A549 (cell line): ENCODE measurements around the gene VIM. TPM values are rescaled to one million over a fixed set of nuclear protein-coding genes. Genes with fewer than 3 reads are reported as not detected.
A peak's percentile ranks its signal among the peaks of the same experiment; 100 is the strongest.

Experiments used
- ATAC-seq, 2 experiments: fragments of 200-7000 bp in 1 of 2; fragments of >200 bp in 1 of 2; cut with Nextera tagmentation in 1 of 2; cut with Tn5 transposase in 1 of 2; 3 replicates each; pipeline versions ENCODE4 v1.8.0 to v1.9.1; 2018 to 2020; ENCODE audit warnings: mild to moderate bottlenecking in 1 of 2, moderate library complexity in 1 of 2
- CTCF ChIA-PET: fragments of 300-600 bp; sonication (Branson Sonifier 250); formaldehyde crosslinking; extraction: SDS; loops from one replicate; lab custom pipeline; 2021; ENCODE audit warnings: antibody characterized with exemption, inconsistent platforms; lab: Yijun Ruan, JAX
- POLR2A ChIA-PET: fragments of 350-600 bp; formaldehyde crosslinking; extraction: SDS; loops from one replicate; lab custom pipeline; 2021; ENCODE audit warnings: antibody characterized with exemption, inconsistent platforms; lab: Yijun Ruan, JAX
- DNase-seq, 2 experiments: peaks; one replicate each; pipeline versions ENCODE4 v3.0.0 to v3.0.0-alpha.2; 2011 to 2016; ENCODE audit warnings: low read depth in 1 of 2, low spot score in 1 of 2
- FAIRE-seq: peaks from 2 replicates; lab custom pipeline; 2011; peaks lifted over from hg19 to GRCh38; lab: Jason Lieb, UNC
- H3K27ac ChIP-seq, 2 experiments: fragments of >200 bp; sonication (Bioruptor Twin); formaldehyde crosslinking; 3 replicates each; pipeline ENCODE4 v1.5.1; 2016 to 2017
- H3K4me1 ChIP-seq: fragments of >200 bp; sonication (Bioruptor Twin); formaldehyde crosslinking; 3 replicates; pipeline ENCODE4 v1.6.1; 2016
- H3K4me2 ChIP-seq: fragments of >200 bp; sonication (Bioruptor Twin); formaldehyde crosslinking; 3 replicates; pipeline ENCODE4 v1.6.1; 2016
- H3K4me3 ChIP-seq: fragments of >200 bp; sonication (Bioruptor Twin); formaldehyde crosslinking; 3 replicates; pipeline ENCODE4 v1.5.1; 2016
- H3K9me3 ChIP-seq: fragments of >200 bp; sonication (Bioruptor Twin); formaldehyde crosslinking; 3 replicates; pipeline ENCODE4 v1.6.1; 2016
- ATOH8 ChIP-seq: fragments of 250-450 bp; sonication (Bioruptor Pico); IDR thresholded peaks from 2 replicates; pipeline ENCODE4 v1.5.0; 2020; ENCODE audit warnings: low read depth, mild to moderate bottlenecking, moderate library complexity
- CHD2 ChIP-seq: fragments of 150-350 bp; IDR thresholded peaks from 2 replicates; pipeline ENCODE4 v1.6.1; 2014; ENCODE audit warnings: low read length; ENCODE audit not compliant: partially characterized antibody
- ELK1 ChIP-seq: fragments of 150-350 bp; IDR thresholded peaks from 2 replicates; pipeline ENCODE4 v1.6.1; 2014; ENCODE audit warnings: low read depth, mild to moderate bottlenecking, low read length
- GATA3 ChIP-seq: IDR thresholded peaks from 2 replicates; pipeline ENCODE4 v1.6.1; 2012; ENCODE audit warnings: borderline replicate concordance
- HDAC2 ChIP-seq: fragments of 200-600 bp; sonication (generic); IDR thresholded peaks from 2 replicates; pipeline ENCODE4 v1.6.1; 2016
- HES2 ChIP-seq: fragments of >200 bp; sonication (Bioruptor Twin); formaldehyde crosslinking; IDR thresholded peaks from 2 replicates; pipeline ENCODE4 v1.6.1; 2016
- MAZ ChIP-seq: fragments of 150-350 bp; IDR thresholded peaks from 2 replicates; pipeline ENCODE4 v1.6.1; 2014; ENCODE audit warnings: antibody characterized with exemption, low read depth, low read length, borderline replicate concordance
- NFE2L2 ChIP-seq: fragments of 150-350 bp; conservative IDR thresholded peaks from 2 replicates; pipeline ENCODE4 v1.6.1; 2014; ENCODE audit warnings: low read length
- NPAS2 ChIP-seq: fragments of 250-450 bp; sonication (Bioruptor Pico); IDR thresholded peaks from 2 replicates; pipeline ENCODE4 v1.8.0; 2022; ENCODE audit warnings: mild to moderate bottlenecking, moderate library complexity, borderline replicate concordance
- PHF8 ChIP-seq: fragments of 200-600 bp; sonication (generic); IDR thresholded peaks from 2 replicates; pipeline ENCODE4 v1.6.1; 2016; ENCODE audit warnings: low read depth, mild to moderate bottlenecking, antibody characterized with exemption, moderate library complexity, borderline replicate concordance
- POLR2AphosphoS2 ChIP-seq: conservative IDR thresholded peaks from 2 replicates; pipeline ENCODE4 v1.6.1; 2012; ENCODE audit warnings: low read length, improper control_type of control experiment, inconsistent platforms
- RCOR1 ChIP-seq: fragments of 150-350 bp; IDR thresholded peaks from 2 replicates; pipeline ENCODE4 v1.6.1; 2014; ENCODE audit warnings: antibody characterized with exemption, low read length, low read depth
- REST ChIP-seq: fragments of 200-600 bp; sonication (generic); IDR thresholded peaks from 2 replicates; pipeline ENCODE4 v1.6.1; 2016; ENCODE audit warnings: antibody characterized with exemption, mild to moderate bottlenecking, moderate library complexity
- SMC3 ChIP-seq: fragments of >200 bp; sonication (Bioruptor Twin); formaldehyde crosslinking; IDR thresholded peaks from 3 replicates; pipeline ENCODE4 v1.6.1; 2018; ENCODE audit warnings: inconsistent platforms
- TFCP2L1 ChIP-seq: fragments of 250-450 bp; sonication (Bioruptor Pico); IDR thresholded peaks from 2 replicates; pipeline ENCODE4 v1.5.0; 2021; ENCODE audit warnings: mild to moderate bottlenecking
- USF2 ChIP-seq: fragments of 450-650 bp; IDR thresholded peaks from 2 replicates; pipeline ENCODE4 v1.6.1; 2014; ENCODE audit warnings: antibody characterized with exemption
- ZC3H11A ChIP-seq: fragments of 450-650 bp; IDR thresholded peaks from 2 replicates; pipeline ENCODE4 v1.6.1; 2014; ENCODE audit warnings: antibody characterized with exemption, mild to moderate bottlenecking
- WGBS: methylation state at CpG from one replicate; pipeline ENCODE4 v1.1.6; 2017; ENCODE audit errors: missing lambda C conversion rate; 5-methylcytosine and 5-hydroxymethylcytosine counted together
- polyA plus RNA-seq, 4 experiments: library from polyadenylated mRNA; depleted of rRNA in 3 of 4; stranded (reverse); fragments of >200 nt; fragmentation: RNase III in 1 of 4; extraction: RNeasy Plus Mini Kit Qiagen cat#74134 plus additional on column Dnase treatment in 1 of 4; gene quantifications; 2 replicates in 3 of 4; 3 replicates in 1 of 4; pipeline ENCODE4 v1.2.3, GENCODE V29; 2011 to 2017

Gene VIM
- polyA plus RNA-seq, 2 of the 4 experiments (the other 2 are of a cell fraction), result 830 to 848 TPM

- 12% methylated on average over 3 of the region's 3 CpGs for WGBS
- FAIRE-seq (no peak), ATAC-seq (no peak), DNase-seq (no peak)
- Histone ChIP-seq H3K27ac (peak overlapping the region; percentile 88 to 96), H3K4me1 (peaks cover 21% of the 10 kb centered on the region), H3K4me3 (peak overlapping the region; percentile 65), H3K4me2 (peak overlapping the region; percentile 66), H3K9me3 (no peaks in the 10 kb centered on the region)
- TF ChIP-seq ZC3H11A, result no peak
- no peak for TF ChIP-seq REST
- peak; percentile 12; the same call in 1 of the 2 replicates for TF ChIP-seq PHF8
- no peak for TF ChIP-seq NFE2L2
- TF ChIP-seq GATA3, result no peak
- CTCF ChIA-PET, result interaction anchor here (0.8 to 3.5 kb wide), 6 partner anchors 19 to 373 kb away, joined by 3 to 47 read pairs (median 4); partner anchors contain the start of gene VIM
- POLR2A ChIA-PET, result interaction anchor here (0.6 to 2.0 kb wide), 10 partner anchors 9 to 384 kb away, joined by 3 to 96 read pairs (median 6); partner anchors contain the start of genes RSU1 and VIM
These were observed 26.3 kb upstream of the VIM start for GRCh38 chr10:17201794-17202116.

GRCh38 chr10:17202506-17202905 is 25.5 kb upstream of the VIM start:
- no peak for FAIRE-seq

More at GRCh38 chr10:17202506-17202905, 25.5 kb upstream of the VIM start:
- 92% methylated on average over 2 of the region's 2 CpGs for WGBS
- Histone ChIP-seq H3K4me3 (no peak overlapping the region), H3K9me3 (no peaks in the 10 kb centered on the region), H3K4me2 (no peak overlapping the region)
- ATAC-seq, result no peak
- POLR2A ChIA-PET, result interaction anchor here (2.0 kb wide), 1 partner anchor 27 kb away, joined by 96 read pairs; the partner anchor contains the start of gene VIM
- DNase-seq, result no peak
- TF ChIP-seq ATOH8 (CRISPR knock-in tag) (no peak), POLR2AphosphoS2 (no peak), CHD2 (no peak), RCOR1 (no peak), NPAS2 (CRISPR knock-in tag) (no peak), HDAC2 (no peak), ELK1 (no peak), TFCP2L1 (CRISPR knock-in tag) (no peak), MAZ (no peak), USF2 (no peak), HES2 (no peak), ZC3H11A (no peak), SMC3 (no peak), GATA3 (no peak)
- TF ChIP-seq, all 56 proteins: peak for 0
- peak overlapping the region in 1 of 2 experiments; percentile 96; a peak in 2 of 6 replicates for H3K27ac ChIP-seq
- peaks cover 22% of the 10 kb centered on the region for H3K4me1 ChIP-seq
- CTCF ChIA-PET, result interaction anchor here (1.0 to 3.5 kb wide), 2 partner anchors 14 to 27 kb away, joined by 3 to 47 read pairs; partner anchors contain the start of gene VIM
